Measurements from ENCODE around the gene CIROP.

The CIROP gene

GRCh38 chr14:23095196-23096108 lies 9.3 kb downstream of the CIROP start, which contains the start of gene C14orf119:
C14orf119 (plus strand) TSS chr14:23095505; CDS start chr14:23097659, 2,154 bp downstream.
- peak within 1 kb of the TSS; percentile 91 for H3K4me3 ChIP-seq (ENCODE audit: control insufficient read depth, low read depth, low read length)
- DNase-seq (ENCODE audit: low read depth): peak; percentile 98
- no peak for TF ChIP-seq CTCF (IDR thresholded peaks at IDR 0.05; ENCODE audit: control insufficient read depth, insufficient read depth, low read depth, low read length, missing control alignments)

- H3K4me3 ChIP-seq (ENCODE audit: control insufficient read depth, low read depth, low read length): peak within 1 kb of the TSS; percentile 91
- TF ChIP-seq CTCF (IDR thresholded peaks at IDR 0.05; ENCODE audit: control insufficient read depth, insufficient read depth, low read depth, low read length, missing control alignments): no peak
- DNase-seq (ENCODE audit: low read depth): peak; percentile 55
Observed at GRCh38 chr14:23094666-23095195, 10.1 kb downstream of the CIROP start, which contains the start of gene ACIN1. ACIN1 (minus strand) TSS chr14:23095136; CDS start chr14:23095112, 24 bp downstream.

- DNase-seq (ENCODE audit: low read depth): no peak
- H3K4me3 ChIP-seq (ENCODE audit: control insufficient read depth, low read depth, low read length): peak overlapping the region; percentile 91
- peak; percentile 31 for TF ChIP-seq CTCF (IDR thresholded peaks at IDR 0.05; ENCODE audit: control insufficient read depth, insufficient read depth, low read depth, low read length, missing control alignments)
Observed at GRCh38 chr14:23093991-23094665, 10.7 kb downstream of the CIROP start.

GRCh38 chr14:23093526-23093925 lies 11.3 kb downstream of the CIROP start:
- TF ChIP-seq CTCF (IDR thresholded peaks at IDR 0.05; ENCODE audit: control insufficient read depth, insufficient read depth, low read depth, low read length, missing control alignments): no peak
- H3K4me3 ChIP-seq (ENCODE audit: control insufficient read depth, low read depth, low read length): peak overlapping the region; percentile 91

GRCh38 chr14:23093104-23093503 lies 11.7 kb downstream of the CIROP start:
- no peak for DNase-seq (ENCODE audit: low read depth)
- TF ChIP-seq CTCF (IDR thresholded peaks at IDR 0.05; ENCODE audit: control insufficient read depth, insufficient read depth, low read depth, low read length, missing control alignments): no peak
- peak overlapping the region; percentile 91; the same call in 1 of the 2 replicates for H3K4me3 ChIP-seq (ENCODE audit: control insufficient read depth, low read depth, low read length)

More at GRCh38 chr14:23093526-23093925, 11.3 kb downstream of the CIROP start:
- no peak for DNase-seq (ENCODE audit: low read depth)

All from AG09309 (cell line).